PFSK-1 (cell line): ENCODE measurements around the gene FRG2.

Source experiments
- FOXP2 ChIP-seq: optimal IDR thresholded peaks from 2 replicates; pipeline ENCODE3; 2011; ENCODE audit warnings: borderline replicate concordance, control low read depth, inconsistent platforms; ENCODE audit not compliant: insufficient read depth; ENCODE audit errors: extremely low read length, extremely low read depth
- POLR2AphosphoS5 ChIP-seq: IDR thresholded peaks from 2 replicates; pipeline ENCODE4 v1.6.1; 2012; ENCODE audit warnings: low read depth, mild to moderate bottlenecking, control low read depth, low read length, moderate library complexity
- REST ChIP-seq, 2 experiments: IDR thresholded peaks; 2 replicates each; pipeline versions ENCODE4 v1.6.1 to v1.8.0; 2011 to 2012; ENCODE audit warnings: low read depth in 2 of 2, low read length in 2 of 2, control low read depth in 1 of 2, inconsistent platforms in 1 of 2, mild to moderate bottlenecking in 1 of 2, moderate library complexity in 1 of 2; ENCODE audit not compliant: insufficient read depth in 1 of 2
- SIN3A ChIP-seq: IDR thresholded peaks from 2 replicates; pipeline ENCODE4 v1.6.1; 2012; ENCODE audit warnings: mild to moderate bottlenecking, low read length, moderate library complexity, borderline replicate concordance; ENCODE audit not compliant: insufficient read depth
- TAF1 ChIP-seq: IDR thresholded peaks from 2 replicates; pipeline ENCODE4 v1.6.1; 2012; ENCODE audit warnings: low read length, control low read depth, borderline replicate concordance; ENCODE audit not compliant: insufficient read depth

Gene FRG2

GRCh38 chr4:189988877-189989431, 38.1 kb downstream of the FRG2 start:
- TF ChIP-seq POLR2AphosphoS5 (no peak), FOXP2 (no peak), SIN3A (no peak)

- TF ChIP-seq SIN3A (no peak), TAF1 (no peak), REST (IDR thresholded peaks at IDR 0.05; ENCODE audit: insufficient read depth in 1 of 2, low read depth in 2 of 2, low read length in 2 of 2) (no peak), POLR2AphosphoS5 (no peak), FOXP2 (no peak)
These were observed 45.1 kb downstream of the FRG2 start for GRCh38 chr4:189981970-189982369.

- TF ChIP-seq TAF1 (no peak), REST (IDR thresholded peaks at IDR 0.05; ENCODE audit: insufficient read depth in 1 of 2, low read depth in 2 of 2, low read length in 2 of 2) (no peak), SIN3A (no peak), POLR2AphosphoS5 (no peak), FOXP2 (no peak)
These were observed 47.6 kb downstream of the FRG2 start for GRCh38 chr4:189979196-189980047.
